IPS-20b (cell line): Measurements from ENCODE around the gene DICER1.

ENCODE experiments used
- H3K27ac ChIP-seq: one replicate; pipeline ENCODE4 v1.5.1; 2013; ENCODE audit warnings: low read length
- H3K27me3 ChIP-seq: 2 replicates; pipeline ENCODE4 v1.6.1; 2013; ENCODE audit warnings: mild to moderate bottlenecking, low read length, inconsistent platforms; ENCODE audit not compliant: insufficient read depth
- H3K36me3 ChIP-seq: 2 replicates; pipeline ENCODE4 v1.6.1; 2013; ENCODE audit warnings: low read depth, mild to moderate bottlenecking, inconsistent platforms, low read length, moderate library complexity; ENCODE audit not compliant: insufficient read depth
- H3K4me1 ChIP-seq: 2 replicates; pipeline ENCODE4 v1.6.1; 2013; ENCODE audit warnings: mild to moderate bottlenecking, control low read depth, inconsistent platforms, low read length, moderate library complexity; ENCODE audit not compliant: insufficient read depth
- H3K4me3 ChIP-seq: 2 replicates; pipeline ENCODE4 v1.5.1; 2013; ENCODE audit warnings: mild to moderate bottlenecking, low read length, inconsistent platforms
- H3K9ac ChIP-seq: 2 replicates; pipeline ENCODE4 v1.6.1; 2013; ENCODE audit warnings: low read depth, mild to moderate bottlenecking, inconsistent platforms, low read length, moderate library complexity
- H3K9me3 ChIP-seq: 2 replicates; pipeline ENCODE4 v1.6.1; 2013; ENCODE audit warnings: mild to moderate bottlenecking, low read depth, low read length, inconsistent platforms; ENCODE audit not compliant: insufficient read depth

DICER1 gene

DNA sequence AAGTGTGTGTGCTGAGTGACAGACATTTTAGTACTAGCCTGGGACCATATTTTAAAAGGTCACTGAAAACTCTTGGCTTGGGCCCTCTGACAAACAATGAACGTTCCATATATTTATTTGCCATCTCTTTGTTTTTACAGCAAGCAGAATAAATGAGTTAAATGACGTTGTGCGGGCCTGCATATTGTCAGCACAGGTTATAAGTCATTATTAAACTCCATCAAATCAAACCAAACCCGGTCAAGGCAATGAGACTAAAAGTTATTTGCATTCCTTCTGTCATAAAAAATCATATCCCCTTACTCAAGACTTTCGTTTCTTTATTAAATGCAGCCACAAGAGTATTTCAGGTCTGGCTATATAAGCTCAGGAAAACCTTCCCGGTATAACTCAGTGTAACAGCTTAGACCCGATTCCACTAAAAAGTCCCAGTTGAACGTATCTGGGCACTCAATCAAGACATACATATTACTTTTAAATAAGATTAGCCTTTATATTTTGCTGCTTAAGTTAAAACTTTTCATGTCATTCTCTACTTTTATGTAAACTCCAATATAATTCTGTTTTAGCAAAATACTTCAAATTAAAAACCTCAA lies 84.9 kb downstream of the DICER1 start:
- Histone ChIP-seq H3K27ac (no peak overlapping the region), H3K4me3 (no peak overlapping the region), H3K27me3 (no peaks in the 10 kb centered on the region), H3K4me1 (no peaks in the 10 kb centered on the region), H3K36me3 (no peaks in the 10 kb centered on the region), H3K9me3 (no peaks in the 10 kb centered on the region), H3K9ac (no peak overlapping the region)

DNA sequence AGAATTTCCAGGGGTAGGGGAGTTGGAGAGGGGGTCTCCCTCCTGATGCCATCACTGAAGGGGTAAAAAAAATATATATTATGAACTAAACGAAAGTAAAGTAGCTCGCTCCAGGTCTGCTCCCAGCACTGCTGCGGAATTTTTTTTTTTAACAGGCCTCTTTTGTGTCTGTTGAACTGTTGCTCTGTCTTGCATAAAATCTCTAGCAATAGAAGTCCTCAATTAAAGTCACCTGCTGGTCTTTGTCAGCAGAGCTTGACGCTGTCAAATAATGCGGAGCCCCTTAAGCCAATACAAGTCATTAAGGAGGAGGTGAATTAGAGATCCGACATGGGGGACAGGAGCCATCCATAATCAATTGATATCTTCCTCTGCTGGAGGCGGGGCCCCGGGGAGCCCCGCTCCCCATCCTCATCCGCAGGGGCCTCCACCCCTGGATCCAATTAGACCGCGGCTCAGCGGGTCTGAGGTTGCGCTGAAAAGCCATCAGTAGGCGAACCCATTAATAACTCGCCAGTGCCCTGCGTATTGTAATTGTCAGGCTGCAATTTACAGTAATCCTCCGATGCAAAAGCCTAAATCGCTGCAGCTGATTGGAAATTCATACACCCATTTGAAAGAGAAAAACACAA lies 85.6 kb downstream of the DICER1 start:
- Histone ChIP-seq H3K27ac (no peak overlapping the region), H3K4me3 (no peak overlapping the region), H3K27me3 (no peaks in the 10 kb centered on the region), H3K9ac (no peak overlapping the region), H3K4me1 (no peaks in the 10 kb centered on the region), H3K9me3 (no peaks in the 10 kb centered on the region), H3K36me3 (no peaks in the 10 kb centered on the region)

DNA sequence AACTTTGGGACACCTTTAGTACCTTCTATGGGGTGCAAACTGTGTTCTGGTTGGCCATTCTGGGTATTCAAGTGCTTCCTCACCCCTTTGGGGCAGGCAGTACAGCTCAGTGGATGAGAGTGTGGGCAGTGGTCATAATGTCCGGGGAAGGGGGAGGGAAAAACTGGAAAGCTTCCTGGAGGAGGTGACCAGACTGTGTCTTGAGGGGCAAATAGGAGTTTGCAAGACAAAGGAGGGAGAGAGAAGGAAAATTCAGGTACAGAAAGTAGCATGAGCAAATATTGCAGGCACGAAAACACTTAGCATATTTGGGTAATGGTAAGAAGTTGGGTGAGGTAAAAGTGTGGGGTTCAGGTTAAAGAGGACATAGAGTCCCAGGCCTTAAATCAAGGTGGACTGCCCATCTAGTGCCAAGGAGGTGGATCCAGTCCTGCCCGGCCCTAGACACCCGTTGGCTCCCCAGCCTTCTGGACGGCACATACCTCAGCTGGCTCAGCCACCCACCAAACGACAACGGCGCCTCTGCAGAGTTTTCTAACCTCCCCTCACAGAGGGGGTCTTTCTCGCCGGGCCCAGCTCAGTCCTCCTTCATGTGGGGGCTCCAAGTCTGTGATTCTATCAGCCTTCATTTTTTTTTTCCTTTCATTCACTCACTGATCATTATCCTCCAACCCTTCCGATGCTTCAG lies 86.4 kb downstream of the DICER1 start:
- no peaks in the 10 kb centered on the region for H3K36me3 ChIP-seq
- no peak overlapping the region for H3K4me3 ChIP-seq
- H3K9ac ChIP-seq, result no peak overlapping the region
- no peaks in the 10 kb centered on the region for H3K27me3 ChIP-seq
- H3K9me3 ChIP-seq, result no peaks in the 10 kb centered on the region
- H3K27ac ChIP-seq, result no peak overlapping the region
- no peaks in the 10 kb centered on the region for H3K4me1 ChIP-seq

DNA sequence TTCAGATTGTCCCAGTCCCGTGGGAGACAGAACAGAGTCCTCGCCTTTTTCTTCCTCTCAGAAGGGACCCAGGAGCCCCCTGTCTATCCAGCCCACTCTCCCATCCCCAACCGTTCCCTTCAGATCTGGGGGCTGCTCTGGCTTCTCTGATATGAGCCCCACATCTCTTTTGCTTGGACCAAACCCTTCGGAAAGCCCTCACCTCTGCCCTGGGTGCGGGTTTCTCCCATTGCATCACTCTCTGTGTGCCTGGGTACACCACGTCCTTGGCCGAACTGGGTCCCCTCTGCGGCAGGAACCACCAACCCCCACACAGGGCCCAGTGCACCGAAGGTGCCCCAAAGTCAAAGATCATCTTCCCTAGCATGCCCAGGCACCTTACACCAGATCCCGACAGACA lies 87.8 kb downstream of the DICER1 start:
- no peak overlapping the region for H3K9ac ChIP-seq
- H3K4me1 ChIP-seq, result no peaks in the 10 kb centered on the region
- H3K27ac ChIP-seq, result no peak overlapping the region
- H3K27me3 ChIP-seq, result no peaks in the 10 kb centered on the region
- no peak overlapping the region for H3K4me3 ChIP-seq
- no peaks in the 10 kb centered on the region for H3K36me3 ChIP-seq
- no peaks in the 10 kb centered on the region for H3K9me3 ChIP-seq

DNA sequence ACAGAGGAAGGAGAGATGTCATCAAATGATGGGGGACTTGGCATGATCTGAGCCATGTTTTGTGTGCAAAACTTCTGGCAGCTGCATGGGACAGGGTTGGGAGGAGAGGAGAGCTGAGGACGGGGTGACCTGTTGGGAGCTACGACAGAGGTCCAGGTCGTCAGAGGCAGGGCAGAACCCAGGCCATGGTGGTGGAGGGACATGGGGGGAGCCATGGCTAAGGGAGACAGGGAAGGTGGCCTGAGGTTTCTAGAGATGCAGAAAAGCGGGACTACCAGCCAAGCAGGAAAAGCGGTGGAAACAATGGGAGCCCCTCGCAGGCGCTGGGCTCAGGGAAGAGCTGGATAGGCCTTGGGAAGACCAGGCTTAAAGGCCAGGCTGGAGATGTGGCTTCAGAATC lies 88.3 kb downstream of the DICER1 start:
- Histone ChIP-seq H3K27ac (no peak overlapping the region), H3K9ac (no peak overlapping the region), H3K4me1 (no peaks in the 10 kb centered on the region), H3K36me3 (no peaks in the 10 kb centered on the region), H3K27me3 (no peaks in the 10 kb centered on the region), H3K9me3 (no peaks in the 10 kb centered on the region), H3K4me3 (no peak overlapping the region)

DNA sequence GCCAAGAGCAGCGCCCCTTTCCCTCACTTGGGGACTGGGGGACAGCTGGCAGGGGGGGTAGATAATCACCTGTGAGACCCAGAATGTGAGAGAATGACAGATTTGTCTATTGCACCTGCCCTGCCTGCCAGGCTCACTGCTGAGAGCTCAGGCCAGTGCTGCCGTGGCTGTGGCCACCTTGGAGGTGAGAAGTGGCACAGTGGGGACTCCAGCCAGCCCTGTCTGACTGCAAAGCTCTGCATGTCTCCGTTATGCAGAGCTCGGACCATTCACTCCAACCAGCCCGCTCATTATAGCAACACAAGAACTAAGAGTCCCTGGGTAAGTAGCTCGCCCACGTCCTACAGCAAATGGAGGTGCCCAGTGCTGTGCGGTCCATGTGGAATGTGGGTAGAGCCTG lies 88.8 kb downstream of the DICER1 start:
- Histone ChIP-seq H3K4me3 (no peak overlapping the region), H3K9ac (no peak overlapping the region), H3K9me3 (no peaks in the 10 kb centered on the region), H3K4me1 (no peaks in the 10 kb centered on the region), H3K27me3 (no peaks in the 10 kb centered on the region), H3K27ac (no peak overlapping the region), H3K36me3 (no peaks in the 10 kb centered on the region)

DNA sequence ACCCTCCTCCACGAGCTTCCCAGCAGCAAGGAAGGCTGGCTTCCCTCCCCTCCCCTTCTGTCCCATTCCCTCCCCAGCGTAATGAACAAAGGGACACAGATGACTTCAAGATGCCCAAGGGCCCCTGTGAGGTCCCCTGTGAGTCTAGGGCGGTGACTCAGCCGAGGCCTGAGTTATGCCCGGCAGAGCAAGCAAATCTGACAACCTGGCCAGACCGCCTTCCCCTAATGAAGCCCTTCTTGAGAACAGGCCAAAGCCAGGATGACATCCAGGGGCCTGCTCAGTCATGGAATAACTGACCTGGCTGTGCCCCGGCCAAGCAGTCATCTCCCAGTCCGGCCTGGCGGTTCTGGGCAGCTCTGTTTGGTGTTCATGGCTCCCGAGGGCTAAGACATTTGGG lies 89.2 kb downstream of the DICER1 start:
- Histone ChIP-seq H3K4me3 (no peak overlapping the region), H3K27ac (no peak overlapping the region), H3K9ac (no peak overlapping the region), H3K36me3 (no peaks in the 10 kb centered on the region), H3K9me3 (no peaks in the 10 kb centered on the region), H3K27me3 (no peaks in the 10 kb centered on the region), H3K4me1 (no peaks in the 10 kb centered on the region)

DNA sequence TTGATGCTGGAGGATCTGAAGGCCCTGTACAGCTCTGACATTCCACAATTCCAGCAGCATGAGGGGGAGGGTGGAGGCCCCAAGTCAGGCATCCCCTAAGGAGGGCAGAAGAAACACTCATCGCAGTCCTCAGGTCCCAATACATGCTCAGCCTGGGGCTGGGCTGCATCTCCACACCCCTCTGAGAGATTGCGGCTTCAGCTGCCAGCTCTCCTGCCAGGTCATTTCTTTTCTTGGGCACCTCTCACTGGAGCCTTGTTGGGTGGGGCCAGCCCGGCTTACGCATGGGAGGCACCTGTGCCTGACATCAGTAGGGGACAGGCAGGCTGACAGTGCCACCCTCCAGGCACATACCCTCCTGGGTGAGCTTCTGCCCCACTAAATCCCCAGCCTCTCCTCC lies 89.8 kb downstream of the DICER1 start:
- Histone ChIP-seq H3K4me1 (no peaks in the 10 kb centered on the region), H3K9ac (no peak overlapping the region), H3K27me3 (no peaks in the 10 kb centered on the region), H3K27ac (no peak overlapping the region), H3K36me3 (no peaks in the 10 kb centered on the region), H3K9me3 (no peaks in the 10 kb centered on the region), H3K4me3 (no peak overlapping the region)

DNA sequence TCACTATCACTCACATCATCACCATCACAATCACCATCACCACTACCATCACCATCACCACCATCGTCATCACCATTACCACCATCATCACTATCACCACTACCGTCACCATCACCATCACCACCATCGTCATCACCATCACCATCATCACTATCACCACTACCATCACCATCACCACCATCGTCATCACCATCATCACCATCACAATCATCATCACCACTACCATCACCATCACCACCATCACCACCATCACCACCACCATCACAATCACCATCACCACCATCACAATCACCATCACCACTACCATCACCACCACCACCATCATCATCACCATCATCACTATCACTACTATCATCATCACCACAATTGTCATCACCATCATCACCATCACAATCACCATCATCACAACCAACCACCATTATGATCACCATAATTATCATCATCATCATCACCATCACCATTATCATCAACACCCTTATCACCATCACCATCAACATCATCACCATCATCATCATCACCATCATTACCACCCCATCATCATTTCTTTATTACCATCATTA lies 90.8 kb downstream of the DICER1 start:
- H3K36me3 ChIP-seq, result no peaks in the 10 kb centered on the region
- H3K4me1 ChIP-seq, result no peaks in the 10 kb centered on the region

DNA sequence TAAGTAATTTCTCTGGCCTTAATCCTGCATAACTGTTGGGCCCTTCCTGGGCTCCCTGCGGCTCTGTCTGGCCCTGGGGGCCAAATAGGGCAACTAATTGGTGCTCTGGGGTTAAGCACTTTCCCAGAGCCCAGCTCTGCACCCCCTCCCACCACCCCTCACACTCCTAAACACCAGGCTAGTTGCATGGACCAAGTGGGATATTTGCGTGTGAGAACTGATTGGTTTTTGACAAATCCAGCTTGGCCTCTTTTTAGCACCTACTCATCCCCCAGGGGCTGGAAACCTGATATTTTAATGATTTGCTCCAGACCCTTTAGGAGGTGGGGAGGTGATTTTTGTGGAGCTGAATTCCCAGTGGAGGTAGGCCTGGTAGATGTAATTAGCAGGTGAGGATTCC lies 91.9 kb downstream of the DICER1 start:
- Histone ChIP-seq H3K4me3 (no peak overlapping the region), H3K27ac (no peak overlapping the region), H3K36me3 (no peaks in the 10 kb centered on the region), H3K27me3 (no peaks in the 10 kb centered on the region), H3K9ac (no peak overlapping the region), H3K9me3 (no peaks in the 10 kb centered on the region), H3K4me1 (no peaks in the 10 kb centered on the region)

More for the DNA sequence above, 90.8 kb downstream of the DICER1 start:
- H3K9me3 ChIP-seq, result no peaks in the 10 kb centered on the region
- H3K27ac ChIP-seq, result no peak overlapping the region
- no peak overlapping the region for H3K9ac ChIP-seq
- H3K4me3 ChIP-seq, result no peak overlapping the region
- H3K27me3 ChIP-seq, result no peaks in the 10 kb centered on the region

DNA sequence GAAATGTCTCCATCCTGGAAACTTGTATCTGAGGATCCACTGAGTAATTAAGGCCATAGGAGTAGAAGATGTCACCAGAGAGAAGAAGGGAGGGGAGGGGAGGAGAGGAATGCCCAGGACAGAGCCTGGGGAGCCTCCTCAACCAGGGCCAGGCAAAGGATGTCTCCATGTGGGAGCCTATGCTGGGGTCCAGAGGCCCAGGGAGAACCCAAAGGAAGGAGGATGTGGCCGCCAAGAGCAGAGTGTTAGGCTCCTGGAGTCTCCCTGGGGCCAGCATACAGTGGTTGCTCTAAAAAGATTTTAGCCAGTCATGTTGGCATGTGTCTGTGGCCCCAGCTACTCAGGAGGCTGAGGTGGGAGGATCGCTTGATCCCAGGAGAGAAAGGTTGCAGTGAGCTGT lies 92.6 kb downstream of the DICER1 start:
- H3K36me3 ChIP-seq, result no peaks in the 10 kb centered on the region

DNA sequence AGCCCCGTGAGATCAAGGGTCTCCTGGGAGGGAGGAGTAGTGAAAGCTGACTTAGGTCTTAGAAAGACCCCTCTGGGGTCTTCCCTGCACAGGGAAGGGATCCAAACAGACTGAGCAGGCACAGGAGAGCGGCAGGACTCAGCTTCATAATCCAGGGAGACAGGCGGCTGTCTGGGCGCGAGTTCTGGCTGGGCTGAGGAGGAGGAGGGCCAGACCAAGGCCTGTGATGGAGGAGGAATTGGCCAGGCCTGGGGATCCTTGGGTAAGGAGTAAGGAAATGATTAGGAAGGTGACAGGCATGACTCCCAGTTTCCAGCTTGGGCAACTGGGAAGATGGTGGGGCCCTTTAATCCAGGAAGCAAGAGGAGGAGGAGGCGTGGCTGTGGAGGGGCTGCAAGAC lies 93.1 kb downstream of the DICER1 start:
- Histone ChIP-seq H3K4me1 (no peaks in the 10 kb centered on the region), H3K4me3 (no peak overlapping the region), H3K27ac (no peak overlapping the region), H3K36me3 (no peaks in the 10 kb centered on the region), H3K9ac (no peak overlapping the region), H3K9me3 (no peaks in the 10 kb centered on the region), H3K27me3 (no peaks in the 10 kb centered on the region)

More for the DNA sequence above, 92.6 kb downstream of the DICER1 start:
- Histone ChIP-seq H3K4me3 (no peak overlapping the region), H3K9me3 (no peaks in the 10 kb centered on the region), H3K27me3 (no peaks in the 10 kb centered on the region), H3K9ac (no peak overlapping the region), H3K27ac (no peak overlapping the region), H3K4me1 (no peaks in the 10 kb centered on the region)
